HG02623 (cell line): ENCODE results near the gene HIP1.
"Not testable (repeated sequence)": the region's sequence is repeated elsewhere in the genome, so short reads cannot be mapped to it uniquely, and the experiment has no call there.

Experiments
- ATAC-seq: cut with Tn5 transposase; IDR thresholded peaks from one replicate; pipeline ENCODE4 v1.9.1; 2021; ENCODE audit warnings: moderate library complexity; ENCODE audit not compliant: unreplicated experiment

HIP1 gene

GRCh38 chr7:75583255-75583654 lies 155.5 kb downstream of the HIP1 start:
- ATAC-seq = no peak

- no peak for ATAC-seq
Observed at GRCh38 chr7:75579899-75580298, 158.8 kb downstream of the HIP1 start.

- no peak for ATAC-seq
Observed at GRCh38 chr7:75578081-75578480, 160.7 kb downstream of the HIP1 start.

GRCh38 chr7:75575488-75576121 lies 163.1 kb downstream of the HIP1 start:
- no peak for ATAC-seq

GRCh38 chr7:75573477-75574019 lies 165.2 kb downstream of the HIP1 start:
- ATAC-seq = no peak

GRCh38 chr7:75572814-75573213 lies 165.9 kb downstream of the HIP1 start:
- no peak for ATAC-seq

- ATAC-seq = no peak
Observed at GRCh38 chr7:75572396-75572795, 166.3 kb downstream of the HIP1 start.

GRCh38 chr7:75571209-75571608 lies 167.5 kb downstream of the HIP1 start:
- ATAC-seq = no peak

- ATAC-seq = not testable (repeated sequence)
Observed at GRCh38 chr7:75569629-75570282, 169.0 kb downstream of the HIP1 start.

GRCh38 chr7:75567948-75568595 lies 170.7 kb downstream of the HIP1 start:
- ATAC-seq = no peak

- ATAC-seq = no peak
Observed at GRCh38 chr7:75565132-75565837, 173.5 kb downstream of the HIP1 start.

- no peak for ATAC-seq
Observed at GRCh38 chr7:75563171-75563570, 175.6 kb downstream of the HIP1 start.

GRCh38 chr7:75559976-75560365 lies 178.8 kb downstream of the HIP1 start:
- ATAC-seq = no peak

GRCh38 chr7:75559355-75559975 lies 179.3 kb downstream of the HIP1 start:
- no peak for ATAC-seq

- ATAC-seq = not testable (repeated sequence)
Observed at GRCh38 chr7:75556835-75557234, 181.9 kb downstream of the HIP1 start.

- ATAC-seq = no peak
Observed at GRCh38 chr7:75555736-75556135, 183.0 kb downstream of the HIP1 start.

GRCh38 chr7:75546237-75547015 lies 192.3 kb downstream of the HIP1 start:
- ATAC-seq = no peak

- no peak for ATAC-seq
Observed at GRCh38 chr7:75537731-75538130, 201.0 kb downstream of the HIP1 start.

GRCh38 chr7:75536940-75537538 lies 201.7 kb downstream of the HIP1 start:
- ATAC-seq = no peak

- no peak for ATAC-seq
Observed at GRCh38 chr7:75536491-75536890, 202.2 kb downstream of the HIP1 start.
